ENCODE measurements around the gene SWI5. TPM values are rescaled to one million over a fixed set of nuclear protein-coding genes. Genes with fewer than 3 reads are reported as not detected.
"Not testable (repeated sequence)": the region's sequence is repeated elsewhere in the genome, so short reads cannot be mapped to it uniquely, and the experiment has no call there.

The SWI5 gene
- total and polyA plus RNA-seq, 2 donors (not counting 1 experiment from before 2014, with no cell fraction given), result 35.7 to 46.7 TPM

DNA sequence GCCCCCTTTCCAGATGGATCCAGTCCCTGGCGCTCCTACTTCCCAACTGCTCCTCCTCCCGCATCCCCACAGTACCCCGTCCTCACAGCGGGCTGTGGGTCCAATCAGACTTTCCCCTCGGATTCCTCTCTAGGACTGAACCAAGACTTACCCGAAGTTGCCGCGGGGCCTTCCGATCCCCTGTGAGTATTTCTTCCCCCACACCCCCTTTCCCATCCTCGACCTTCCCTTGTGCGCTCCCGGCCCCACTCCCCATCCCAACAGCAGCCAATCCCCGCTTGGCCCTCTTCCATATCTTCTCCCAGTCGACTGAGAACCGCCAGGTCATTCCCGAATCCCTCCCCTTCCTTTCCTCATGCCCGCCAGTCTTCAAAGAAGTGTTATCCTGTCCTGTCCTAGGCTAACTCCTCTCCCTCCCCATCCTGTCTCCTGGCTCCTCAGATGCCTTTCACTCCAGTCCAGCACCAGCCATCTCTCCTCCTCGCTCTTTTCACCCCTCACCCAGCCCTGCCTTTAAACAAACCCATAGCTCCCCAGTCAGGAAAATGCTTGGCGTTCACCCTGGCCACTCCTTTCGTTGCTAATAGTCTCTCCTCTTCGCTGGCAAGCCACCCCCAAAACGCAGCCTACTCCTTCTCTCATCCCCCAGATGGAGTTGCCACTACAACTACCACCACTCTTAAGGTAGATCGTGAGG lies 646 bp downstream of the SWI5 start:
- H3K9ac ChIP-seq (ENCODE audit: insufficient read depth, low read length), result peak overlapping the region; percentile 69
- peak; percentile 37 to 49 for DNase-seq (ENCODE audit: low read depth in 2 of 2)

GRCh38 chr9:128279088-128280073 lies 3.3 kb downstream of the SWI5 start:
- peak in 1 of 2 donors; percentile 34 for DNase-seq (ENCODE audit: low read depth in 2 of 2)
- H3K9me3 ChIP-seq (ENCODE audit: control insufficient read depth, insufficient read depth, low read depth, low read length); H2AFZ ChIP-seq (ENCODE audit: low read length); H3K4me2 ChIP-seq (ENCODE audit: extremely low read depth, insufficient read depth, low read length); H3K9ac ChIP-seq (ENCODE audit: insufficient read depth, low read length); H3K4me1 ChIP-seq (ENCODE audit: control insufficient read depth, extremely low read depth, insufficient read depth, low read length); H3K27me3 ChIP-seq (ENCODE audit: control insufficient read depth, insufficient read depth, low read length); H3K27ac ChIP-seq (ENCODE audit: insufficient read depth, low read length); H4K20me1 ChIP-seq (ENCODE audit: control insufficient read depth, extremely low read depth, insufficient read depth, low read length); H3K4me3 ChIP-seq (replicated peaks in 1 of 4; ENCODE audit: control extremely low read depth in 1 of 4, insufficient read depth in 1 of 4, low read depth in 3 of 4, low read length in 4 of 4); H3K36me3 ChIP-seq (ENCODE audit: control insufficient read depth, insufficient read depth, low read length): not testable (repeated sequence)
- peaks cover 17% of the 10 kb centered on the region for H3K79me2 ChIP-seq (ENCODE audit: control insufficient read depth, insufficient read depth, low read length)

More for the DNA sequence above, 646 bp downstream of the SWI5 start:
- no peak for TF ChIP-seq EZH2 (IDR thresholded peaks at IDR 0.05; ENCODE audit: low read length, missing control alignments)
- TF ChIP-seq, protein P1, sequence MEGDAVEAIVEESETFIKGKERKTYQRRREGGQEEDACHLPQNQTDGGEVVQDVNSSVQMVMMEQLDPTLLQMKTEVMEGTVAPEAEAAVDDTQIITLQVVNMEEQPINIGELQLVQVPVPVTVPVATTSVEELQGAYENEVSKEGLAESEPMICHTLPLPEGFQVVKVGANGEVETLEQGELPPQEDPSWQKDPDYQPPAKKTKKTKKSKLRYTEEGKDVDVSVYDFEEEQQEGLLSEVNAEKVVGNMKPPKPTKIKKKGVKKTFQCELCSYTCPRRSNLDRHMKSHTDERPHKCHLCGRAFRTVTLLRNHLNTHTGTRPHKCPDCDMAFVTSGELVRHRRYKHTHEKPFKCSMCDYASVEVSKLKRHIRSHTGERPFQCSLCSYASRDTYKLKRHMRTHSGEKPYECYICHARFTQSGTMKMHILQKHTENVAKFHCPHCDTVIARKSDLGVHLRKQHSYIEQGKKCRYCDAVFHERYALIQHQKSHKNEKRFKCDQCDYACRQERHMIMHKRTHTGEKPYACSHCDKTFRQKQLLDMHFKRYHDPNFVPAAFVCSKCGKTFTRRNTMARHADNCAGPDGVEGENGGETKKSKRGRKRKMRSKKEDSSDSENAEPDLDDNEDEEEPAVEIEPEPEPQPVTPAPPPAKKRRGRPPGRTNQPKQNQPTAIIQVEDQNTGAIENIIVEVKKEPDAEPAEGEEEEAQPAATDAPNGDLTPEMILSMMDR (conservative IDR thresholded peaks at IDR 0.05 in 1 of 2, IDR thresholded peaks at IDR 0.05 in 1 of 2; ENCODE audit: low read depth in 1 of 2, low read length in 2 of 2), result no peak
- Histone ChIP-seq H3K9me3 (ENCODE audit: control insufficient read depth, insufficient read depth, low read depth, low read length) (no peaks in the 10 kb centered on the region), H3K27me3 (ENCODE audit: control insufficient read depth, insufficient read depth, low read length) (no peaks in the 10 kb centered on the region), H3K79me2 (ENCODE audit: control insufficient read depth, insufficient read depth, low read length) (peaks cover 31% of the 10 kb centered on the region), H3K4me2 (ENCODE audit: extremely low read depth, insufficient read depth, low read length) (peak overlapping the region; percentile 97), H3K27ac (ENCODE audit: insufficient read depth, low read length) (peak overlapping the region; percentile 82), H3K36me3 (ENCODE audit: control insufficient read depth, insufficient read depth, low read length) (peaks cover 8% of the 10 kb centered on the region), H2AFZ (ENCODE audit: low read length) (peak overlapping the region; percentile 81), H3K4me3 (replicated peaks in 1 of 4; ENCODE audit: control extremely low read depth in 1 of 4, insufficient read depth in 1 of 4, low read depth in 3 of 4, low read length in 4 of 4) (peak overlapping the region; percentile 86 to 93 (median 88)), H3K4me1 (ENCODE audit: control insufficient read depth, extremely low read depth, insufficient read depth, low read length) (peaks cover 4% of the 10 kb centered on the region), H4K20me1 (ENCODE audit: control insufficient read depth, extremely low read depth, insufficient read depth, low read length) (no peaks in the 10 kb centered on the region)

DNA sequence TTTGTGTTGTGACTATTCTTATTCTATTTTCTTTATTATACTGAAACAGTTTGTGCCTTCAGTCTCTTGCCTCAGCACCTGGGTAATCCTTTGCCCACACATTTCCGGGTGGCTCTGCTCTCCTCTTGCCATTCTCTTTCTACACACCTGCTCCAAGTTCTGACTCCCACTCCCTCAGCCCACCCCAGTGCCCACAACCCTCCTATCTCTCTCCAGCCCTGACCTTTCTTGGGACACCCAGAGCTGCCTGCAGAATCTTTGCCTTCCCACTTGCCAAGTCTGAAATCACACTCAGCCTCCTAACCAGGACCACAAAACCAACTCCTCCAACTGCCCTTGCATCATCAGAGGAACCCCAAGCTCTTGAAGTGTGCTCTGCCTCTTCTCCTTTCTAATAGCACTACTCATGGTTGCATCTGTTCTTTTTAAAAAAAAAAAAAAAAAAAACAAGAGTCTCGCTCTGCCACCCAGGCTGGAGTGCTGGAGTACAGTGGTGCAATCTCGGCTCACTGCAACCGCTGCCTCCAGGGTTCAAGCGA lies 4.1 kb downstream of the SWI5 start:
- TF ChIP-seq EZH2 (IDR thresholded peaks at IDR 0.05; ENCODE audit: low read length, missing control alignments), result no peak
- TF ChIP-seq, protein P1 (conservative IDR thresholded peaks at IDR 0.05 in 1 of 2, IDR thresholded peaks at IDR 0.05 in 1 of 2; ENCODE audit: low read depth in 1 of 2, low read length in 2 of 2), result no peak
- Histone ChIP-seq H2AFZ (ENCODE audit: low read length) (no peak overlapping the region), H3K79me2 (ENCODE audit: control insufficient read depth, insufficient read depth, low read length) (peaks cover 9% of the 10 kb centered on the region), H3K27ac (ENCODE audit: insufficient read depth, low read length) (no peak overlapping the region), H3K4me3 (replicated peaks in 1 of 4; ENCODE audit: control extremely low read depth in 1 of 4, insufficient read depth in 1 of 4, low read depth in 3 of 4, low read length in 4 of 4) (no peak overlapping the region), H3K4me1 (ENCODE audit: control insufficient read depth, extremely low read depth, insufficient read depth, low read length) (no peaks in the 10 kb centered on the region), H4K20me1 (ENCODE audit: control insufficient read depth, extremely low read depth, insufficient read depth, low read length) (no peaks in the 10 kb centered on the region), H3K4me2 (ENCODE audit: extremely low read depth, insufficient read depth, low read length) (no peak overlapping the region), H3K36me3 (ENCODE audit: control insufficient read depth, insufficient read depth, low read length) (peaks cover 1% of the 10 kb centered on the region), H3K9me3 (ENCODE audit: control insufficient read depth, insufficient read depth, low read depth, low read length) (no peaks in the 10 kb centered on the region), H3K27me3 (ENCODE audit: control insufficient read depth, insufficient read depth, low read length) (no peaks in the 10 kb centered on the region), H3K9ac (ENCODE audit: insufficient read depth, low read length) (no peak overlapping the region)
- DNase-seq (ENCODE audit: low read depth in 2 of 2), result no peak
